Measurements from ENCODE around the gene TMEM147. TPM values are rescaled to one million over a fixed set of nuclear protein-coding genes. Genes with fewer than 3 reads are reported as not detected.

Gene TMEM147
- total and polyA plus RNA-seq, 2 of the 4 experiments (the other 2 are of a cell fraction), result 67.6 to 108 TPM

- no peak overlapping the region for H2AFZ ChIP-seq (replicated peaks; ENCODE audit: low read length, poor library complexity)
- H3K9me1 ChIP-seq (ENCODE audit: insufficient read depth, low read length), result peaks cover 9% of the 10 kb centered on the region; the same call in 1 of the 2 replicates
- no peak overlapping the region for H3K56ac ChIP-seq (ENCODE audit: extremely low read depth, insufficient read depth, low read length)
- in situ Hi-C loops (cut with MboI; ENCODE audit: low sequenced_read_pairs) (no loop called here), intact Hi-C loops (cut with micrococcal nuclease) (loop anchor here (2.0 kb wide), 1 partner anchor 33 kb away; no protein-coding TSS in a partner anchor), dilution Hi-C loops (cut with HindIII; ENCODE audit: low sequenced_read_pairs, unreplicated experiment) (no loop called here)
- no peak overlapping the region for H3K27ac ChIP-seq (ENCODE audit: insufficient read depth, low read length)
- no peak overlapping the region for H2AK5ac ChIP-seq (ENCODE audit: low read depth, low read length)
- H3K27me3 ChIP-seq (ENCODE audit: control insufficient read depth, insufficient read depth, low read length), result no peaks in the 10 kb centered on the region
- peaks cover 8% of the 10 kb centered on the region for H3K4me1 ChIP-seq (ENCODE audit: control insufficient read depth, insufficient read depth, low read length)
- no peak overlapping the region for H2BK5ac ChIP-seq (ENCODE audit: low read depth, low read length, poor library complexity, severe bottlenecking)
- no peak overlapping the region for H3K23ac ChIP-seq (ENCODE audit: low read depth, low read length)
- H2BK15ac ChIP-seq (ENCODE audit: low read depth, low read length), result no peak overlapping the region
- peaks cover 29 to 45% of the 10 kb centered on the region in 2 experiments for H3K79me1 ChIP-seq (ENCODE audit: low read depth in 1 of 2, low read length in 2 of 2)
- ChIA-PET POLR2A (ENCODE audit: unreplicated experiment) (no interaction called here), CTCF (no interaction called here)
- no peak overlapping the region for H4K5ac ChIP-seq (ENCODE audit: low read depth, low read length)
- no peak overlapping the region for H3K4me3 ChIP-seq (ENCODE audit: insufficient read depth, low read depth, low read length)
- no peak overlapping the region for H3K4me2 ChIP-seq (ENCODE audit: low read depth, low read length)
- WGBS, 2 experiments (ENCODE audit: extremely low coverage in 2 of 2, insufficient read length in 1 of 2), result 100% methylated on average over 3 of the region's 15 CpGs; no CpG with 5 or more reads in 1 of the 2 experiments
- no peaks in the 10 kb centered on the region for H4K20me1 ChIP-seq (ENCODE audit: insufficient read depth, low read length)
- no peak for ATAC-seq (ENCODE audit: low read depth)
- H2BK20ac ChIP-seq (ENCODE audit: low read depth, low read length), result no peak overlapping the region
- no peak for DNase-seq
- BruUV-seq (replicated peaks), result no TSS peak
- TF ChIP-seq FOS (IDR thresholded peaks at IDR 0.05; ENCODE audit: low read depth, low read length) (no peak), USF2 (IDR thresholded peaks at IDR 0.05; ENCODE audit: low read depth, low read length) (no peak), CEBPB (IDR thresholded peaks at IDR 0.05; ENCODE audit: low read depth, low read length) (no peak), MXI1 (IDR thresholded peaks at IDR 0.05; ENCODE audit: borderline replicate concordance, low read depth, low read length) (no peak), NFE2L2 (IDR thresholded peaks at IDR 0.05; ENCODE audit: low read depth, low read length) (no peak)
- TF ChIP-seq, protein P1, sequence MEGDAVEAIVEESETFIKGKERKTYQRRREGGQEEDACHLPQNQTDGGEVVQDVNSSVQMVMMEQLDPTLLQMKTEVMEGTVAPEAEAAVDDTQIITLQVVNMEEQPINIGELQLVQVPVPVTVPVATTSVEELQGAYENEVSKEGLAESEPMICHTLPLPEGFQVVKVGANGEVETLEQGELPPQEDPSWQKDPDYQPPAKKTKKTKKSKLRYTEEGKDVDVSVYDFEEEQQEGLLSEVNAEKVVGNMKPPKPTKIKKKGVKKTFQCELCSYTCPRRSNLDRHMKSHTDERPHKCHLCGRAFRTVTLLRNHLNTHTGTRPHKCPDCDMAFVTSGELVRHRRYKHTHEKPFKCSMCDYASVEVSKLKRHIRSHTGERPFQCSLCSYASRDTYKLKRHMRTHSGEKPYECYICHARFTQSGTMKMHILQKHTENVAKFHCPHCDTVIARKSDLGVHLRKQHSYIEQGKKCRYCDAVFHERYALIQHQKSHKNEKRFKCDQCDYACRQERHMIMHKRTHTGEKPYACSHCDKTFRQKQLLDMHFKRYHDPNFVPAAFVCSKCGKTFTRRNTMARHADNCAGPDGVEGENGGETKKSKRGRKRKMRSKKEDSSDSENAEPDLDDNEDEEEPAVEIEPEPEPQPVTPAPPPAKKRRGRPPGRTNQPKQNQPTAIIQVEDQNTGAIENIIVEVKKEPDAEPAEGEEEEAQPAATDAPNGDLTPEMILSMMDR (conservative IDR thresholded peaks at IDR 0.05; ENCODE audit: low read depth, low read length), result no peak
- H2AK9ac ChIP-seq (replicated peaks; ENCODE audit: low read depth, low read length, poor library complexity), result peak overlapping the region; percentile 10
- H4K8ac ChIP-seq (ENCODE audit: low read depth in 2 of 2, low read length in 2 of 2), result no peak overlapping the region
- no peaks in the 10 kb centered on the region for H3K9me3 ChIP-seq (ENCODE audit: control insufficient read depth, insufficient read depth, low read length)
- no peak overlapping the region for H3K9ac ChIP-seq (ENCODE audit: low read depth, low read length)
- no peak overlapping the region for H4K91ac ChIP-seq (ENCODE audit: insufficient read depth, low read depth, low read length)
- H3K14ac ChIP-seq (replicated peaks; ENCODE audit: low read depth, low read length), result no peak overlapping the region
- H3K18ac ChIP-seq (ENCODE audit: low read depth, low read length), result no peak overlapping the region
- no peak overlapping the region for H3K4ac ChIP-seq (ENCODE audit: low read depth, low read length)
- peaks cover 4% of the 10 kb centered on the region; the same call in 1 of the 2 replicates for H3K36me3 ChIP-seq (ENCODE audit: control insufficient read depth, insufficient read depth, low read length)
- no peak overlapping the region for H2BK120ac ChIP-seq (ENCODE audit: low read depth, low read length)
Observed at GRCh38 chr19:35543280-35544109, 1.9 kb upstream of the TMEM147 start.
